Measurements from ENCODE around the gene FBXO24. TPM values are rescaled to one million over a fixed set of nuclear protein-coding genes. Genes with fewer than 3 reads are reported as not detected.
A peak's percentile ranks its signal among the peaks of the same experiment; 100 is the strongest.

Gene FBXO24
- total RNA-seq, 1 experiment from 2014 or later, result 1.1 TPM

DNA sequence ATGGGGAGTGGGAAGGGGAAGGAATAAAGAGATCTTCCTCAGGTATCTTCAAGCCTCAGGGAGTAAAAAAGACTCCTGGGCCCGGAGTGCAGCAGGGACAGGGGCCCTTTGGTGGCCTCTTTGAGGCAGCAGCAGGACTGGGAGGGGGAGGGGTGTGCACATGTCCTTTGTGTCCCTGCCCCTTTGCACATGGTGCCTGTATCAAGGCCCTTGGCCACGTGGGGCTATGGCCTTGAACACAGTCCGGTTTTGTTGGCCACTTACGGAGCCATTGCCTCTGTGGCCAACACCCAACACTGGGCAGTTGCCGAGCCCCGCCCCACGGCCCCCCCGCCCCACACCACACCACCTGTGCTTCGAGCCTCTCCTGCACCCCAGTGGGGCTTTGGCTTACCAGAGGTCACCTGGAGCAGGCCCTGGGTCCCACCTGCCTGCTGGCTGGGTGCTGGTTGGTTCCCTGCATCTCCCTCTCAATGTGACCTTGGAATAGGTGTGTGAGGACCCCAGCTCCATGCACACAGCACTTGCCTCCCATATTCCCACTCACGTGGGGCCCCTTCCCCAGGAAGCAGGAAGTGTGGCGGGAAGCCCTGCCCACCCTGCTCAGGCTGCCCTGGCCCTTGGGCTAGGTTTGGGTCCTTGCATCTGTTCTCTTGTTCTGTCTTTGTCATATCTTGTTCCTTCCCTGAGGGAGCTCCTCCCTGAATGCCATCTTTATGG lies 17.8 kb upstream of the FBXO24 start:
- Mint-ChIP-seq H3K27me3 (ENCODE audit: insufficient read depth, unreplicated experiment) (no peaks in the 10 kb centered on the region), H3K9me3 (ENCODE audit: unreplicated experiment) (no peaks in the 10 kb centered on the region), H3K36me3 (ENCODE audit: insufficient read depth, unreplicated experiment) (no peaks in the 10 kb centered on the region), H3K4me3 (ENCODE audit: unreplicated experiment) (no peak overlapping the region), H3K4me1 (ENCODE audit: insufficient read depth, unreplicated experiment) (no peaks in the 10 kb centered on the region), H3K27ac (ENCODE audit: low read depth, unreplicated experiment) (peak overlapping the region; percentile 56)
- ChIA-PET POLR2A (interaction anchor here (0.6 to 1.1 kb wide), 3 partner anchors 18 to 107 kb away, joined by 3 read pairs; partner anchors contain the start of genes FBXO24 and LRCH4), CTCF (interaction anchor here (0.6 kb wide), 1 partner anchor 294 kb away, joined by 3 read pairs; no protein-coding TSS in a partner anchor)
- TF ChIP-seq CTCF (IDR thresholded peaks at IDR 0.05; ENCODE audit: unreplicated experiment), result no peak
- intact Hi-C loops (cut with micrococcal nuclease), result no loop called here
- no peak for DNase-seq (ENCODE audit: unreplicated experiment)
- no TSS peak for BruUV-seq (replicated peaks)

DNA sequence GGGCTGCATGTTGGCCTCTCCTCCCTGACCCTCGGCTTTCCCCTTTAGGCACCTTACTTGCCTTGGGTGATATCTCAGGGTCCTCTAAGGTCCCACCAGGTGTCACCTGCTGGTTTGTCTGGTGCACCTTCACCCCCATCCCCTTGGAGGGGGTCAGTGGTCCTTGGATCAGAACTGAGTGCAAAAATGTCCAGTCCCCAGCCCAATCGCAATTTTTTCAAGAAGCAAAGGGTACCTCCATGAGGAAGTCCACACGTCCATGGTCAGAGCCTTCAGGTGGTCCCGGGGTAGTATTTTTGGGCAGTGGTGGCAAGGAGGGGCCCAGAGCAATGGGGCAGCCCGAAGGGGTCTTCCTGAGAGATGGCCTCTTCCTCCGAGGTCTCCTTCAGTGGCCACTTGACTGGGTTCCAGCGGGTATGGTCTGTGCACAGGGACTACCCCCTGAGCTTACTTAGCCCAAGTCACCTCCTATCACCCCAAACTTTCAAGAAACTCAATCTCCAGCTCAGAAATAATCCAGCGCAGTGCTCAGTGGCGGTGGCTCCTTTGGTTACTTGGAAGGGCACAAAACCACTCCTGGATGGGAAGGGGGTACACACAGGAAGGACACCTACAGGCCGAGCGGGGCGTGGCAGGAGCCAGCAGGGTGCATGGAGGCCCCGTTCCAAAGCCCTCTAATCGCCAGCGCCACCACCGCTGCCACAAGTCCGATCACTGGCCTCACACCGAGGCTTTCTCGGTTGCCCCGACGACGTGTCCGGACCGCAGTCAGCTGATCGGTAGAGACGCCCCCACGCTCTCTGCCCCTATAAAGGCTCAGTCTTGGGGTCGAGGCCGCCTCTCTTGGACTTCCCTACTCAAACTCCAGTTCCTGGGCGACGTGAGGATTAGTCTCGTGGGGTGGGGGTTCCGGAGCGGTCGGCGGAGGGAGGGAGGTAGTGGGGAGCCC lies 17.0 kb upstream of the FBXO24 start:
- Mint-ChIP-seq H3K4me1 (ENCODE audit: insufficient read depth, unreplicated experiment) (no peaks in the 10 kb centered on the region), H3K27ac (ENCODE audit: low read depth, unreplicated experiment) (peak overlapping the region; percentile 56), H3K27me3 (ENCODE audit: insufficient read depth, unreplicated experiment) (no peaks in the 10 kb centered on the region), H3K4me3 (ENCODE audit: unreplicated experiment) (no peak overlapping the region), H3K9me3 (ENCODE audit: unreplicated experiment) (no peaks in the 10 kb centered on the region), H3K36me3 (ENCODE audit: insufficient read depth, unreplicated experiment) (no peaks in the 10 kb centered on the region)
- TF ChIP-seq CTCF (IDR thresholded peaks at IDR 0.05; ENCODE audit: unreplicated experiment), result no peak
- BruUV-seq (replicated peaks), result no TSS peak
- DNase-seq (ENCODE audit: unreplicated experiment), result peak; percentile 43
- CTCF ChIA-PET, result interaction anchor here (0.7 kb wide), 1 partner anchor 92 kb away, joined by 3 read pairs; no protein-coding TSS in a partner anchor
- intact Hi-C loops (cut with micrococcal nuclease), result no loop called here
- POLR2A ChIA-PET, result interaction anchor here (0.6 to 1.1 kb wide), 2 partner anchors 23 to 108 kb away, joined by 3 read pairs; no protein-coding TSS in a partner anchor

DNA sequence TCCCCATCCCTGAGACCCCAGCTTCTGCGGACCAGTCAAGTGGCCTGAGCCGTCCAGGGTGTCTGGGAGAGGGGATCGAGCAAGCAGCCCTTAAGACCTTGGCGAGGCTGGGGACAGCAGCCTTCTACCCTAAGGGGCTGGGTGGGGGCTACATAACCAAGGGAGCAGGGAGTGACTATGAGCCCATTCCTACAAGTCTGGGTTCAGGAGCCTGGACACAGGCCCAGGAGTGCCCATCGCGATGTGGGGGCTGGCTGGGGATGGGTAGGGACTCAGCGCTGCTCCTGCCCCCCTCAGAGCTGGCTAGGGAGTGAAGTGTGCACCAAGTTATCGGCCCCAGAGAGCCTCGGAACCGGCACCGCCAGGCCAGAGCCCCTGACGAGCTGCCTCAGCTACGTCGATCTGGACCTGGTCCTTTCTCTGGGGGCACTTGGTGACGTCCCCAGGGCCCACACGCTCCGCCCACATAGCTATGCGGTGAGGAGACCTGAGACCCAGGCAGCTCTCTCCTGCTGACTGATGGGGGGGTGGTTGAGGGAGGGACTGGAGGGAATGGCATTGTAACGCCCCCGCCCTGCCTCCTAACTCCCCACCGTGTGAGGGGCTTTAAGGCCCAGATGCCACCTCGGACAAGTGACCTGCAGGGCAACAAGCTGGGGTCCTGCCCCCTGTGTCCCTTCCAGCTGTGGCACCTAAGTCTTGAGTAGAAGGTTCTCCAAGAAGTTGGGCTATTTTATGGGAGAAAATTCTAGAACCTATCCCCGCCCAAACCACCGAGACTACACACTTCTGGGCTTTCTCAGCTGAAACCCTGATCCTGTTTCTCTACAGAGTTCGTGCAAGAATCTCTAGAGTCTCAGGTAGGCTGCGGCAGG lies 14.9 kb upstream of the FBXO24 start:
- H3K36me3 Mint-ChIP-seq (ENCODE audit: insufficient read depth, unreplicated experiment), result peaks cover 14% of the 10 kb centered on the region
- no peak overlapping the region for H3K4me3 Mint-ChIP-seq (ENCODE audit: unreplicated experiment)
- no peaks in the 10 kb centered on the region for H3K27me3 Mint-ChIP-seq (ENCODE audit: insufficient read depth, unreplicated experiment)
- ChIA-PET CTCF (interaction anchor here (0.6 to 2.6 kb wide), 3 partner anchors 11 to 102 kb away, joined by 3 to 14 read pairs (median 6); no protein-coding TSS in a partner anchor), POLR2A (no interaction called here)
- no peak for TF ChIP-seq CTCF (IDR thresholded peaks at IDR 0.05; ENCODE audit: unreplicated experiment)
- H3K9me3 Mint-ChIP-seq (ENCODE audit: unreplicated experiment), result no peaks in the 10 kb centered on the region
- no peak overlapping the region for H3K27ac Mint-ChIP-seq (ENCODE audit: low read depth, unreplicated experiment)
- no peaks in the 10 kb centered on the region for H3K4me1 Mint-ChIP-seq (ENCODE audit: insufficient read depth, unreplicated experiment)
- DNase-seq (ENCODE audit: unreplicated experiment), result no peak
- BruUV-seq (replicated peaks), result no TSS peak
- intact Hi-C loops (cut with micrococcal nuclease), result no loop called here
